MG63 (cell line): ENCODE measurements around the gene USP54. TPM values are rescaled to one million over a fixed set of nuclear protein-coding genes. Genes with fewer than 3 reads are reported as not detected.
A peak's percentile ranks its signal among the peaks of the same experiment; 100 is the strongest.
"Not testable (repeated sequence)": the region's sequence is repeated elsewhere in the genome, so short reads cannot be mapped to it uniquely, and the experiment has no call there.

Experiments used
- DNase-seq: peaks from one replicate; pipeline ENCODE4 v3.0.0-alpha.2; 2020
- H3K27me3 ChIP-seq: fragments of 250-450 bp; sonication (Bioruptor Pico); 2 replicates; pipeline ENCODE4 v1.5.1; 2020; ENCODE audit warnings: mild to moderate bottlenecking, moderate library complexity
- H3K36me3 ChIP-seq: fragments of 250-450 bp; sonication (Bioruptor Pico); 2 replicates; pipeline ENCODE4 v1.5.1; 2020; ENCODE audit warnings: mild to moderate bottlenecking, moderate library complexity
- H3K4me3 ChIP-seq: fragments of 250-450 bp; sonication (Bioruptor Pico); 2 replicates; pipeline ENCODE4 v1.5.1; 2020; ENCODE audit warnings: mild to moderate bottlenecking, moderate library complexity
- H3K9me3 ChIP-seq: fragments of 250-450 bp; sonication (Bioruptor Pico); 2 replicates; pipeline ENCODE4 v1.5.1; 2020; ENCODE audit warnings: mild to moderate bottlenecking, moderate library complexity
- total RNA-seq: library from RNA; depleted of rRNA; stranded (reverse); fragments of >200 nt; shearing (Covaris generic); gene quantifications from 2 replicates; pipeline ENCODE4 v1.2.3, GENCODE V29; 2014; ENCODE audit warnings: low replicate concordance

The USP54 gene
- total RNA-seq, 1 experiment from 2014 or later: 5.3 TPM

GRCh38 chr10:73593812-73594211, 2.7 kb upstream of the USP54 start:
- Histone ChIP-seq H3K9me3 (no peaks in the 10 kb centered on the region), H3K27me3 (no peaks in the 10 kb centered on the region), H3K36me3 (no peaks in the 10 kb centered on the region), H3K4me3 (no peak overlapping the region)
- no peak for DNase-seq

GRCh38 chr10:73593110-73593509, 2.0 kb upstream of the USP54 start:
- no peak for DNase-seq
- no peak overlapping the region for H3K4me3 ChIP-seq

GRCh38 chr10:73591935-73592699, 975 bp upstream of the USP54 start:
- DNase-seq: peak; percentile 9
- Histone ChIP-seq H3K27me3 (no peaks in the 10 kb centered on the region), H3K36me3 (no peaks in the 10 kb centered on the region), H3K4me3 (no peak overlapping the region), H3K9me3 (no peaks in the 10 kb centered on the region)

More at GRCh38 chr10:73593110-73593509, 2.0 kb upstream of the USP54 start:
- no peaks in the 10 kb centered on the region for H3K9me3 ChIP-seq
- H3K36me3 ChIP-seq: no peaks in the 10 kb centered on the region
- H3K27me3 ChIP-seq: no peaks in the 10 kb centered on the region

GRCh38 chr10:73589563-73590126, 1.5 kb downstream of the USP54 start:
- Histone ChIP-seq H3K9me3 (peaks cover 6% of the 10 kb centered on the region; the same call in 1 of the 2 replicates), H3K36me3 (no peaks in the 10 kb centered on the region), H3K4me3 (no peak overlapping the region), H3K27me3 (no peaks in the 10 kb centered on the region)
- DNase-seq: no peak

- H3K27me3 ChIP-seq: no peaks in the 10 kb centered on the region
- no peak for DNase-seq
- H3K9me3 ChIP-seq: peaks cover 6% of the 10 kb centered on the region; the same call in 1 of the 2 replicates
- H3K36me3 ChIP-seq: no peaks in the 10 kb centered on the region
- H3K4me3 ChIP-seq: no peak overlapping the region
Observed at GRCh38 chr10:73588656-73589055, 2.5 kb downstream of the USP54 start.

- peak; percentile 19 for DNase-seq
- no peaks in the 10 kb centered on the region for H3K27me3 ChIP-seq
- no peak overlapping the region for H3K4me3 ChIP-seq
- no peaks in the 10 kb centered on the region for H3K36me3 ChIP-seq
- H3K9me3 ChIP-seq: peaks cover 6% of the 10 kb centered on the region
Observed at GRCh38 chr10:73586583-73586984, 4.6 kb downstream of the USP54 start.

- Histone ChIP-seq H3K27me3 (no peaks in the 10 kb centered on the region), H3K36me3 (no peaks in the 10 kb centered on the region), H3K4me3 (no peak overlapping the region), H3K9me3 (peaks cover 6% of the 10 kb centered on the region)
- DNase-seq: no peak
Observed at GRCh38 chr10:73585327-73585726, 5.8 kb downstream of the USP54 start.

- no peaks in the 10 kb centered on the region for H3K27me3 ChIP-seq
- H3K9me3 ChIP-seq: peaks cover 6% of the 10 kb centered on the region
- no peak for DNase-seq
- no peak overlapping the region for H3K4me3 ChIP-seq
- H3K36me3 ChIP-seq: no peaks in the 10 kb centered on the region
Observed at GRCh38 chr10:73584737-73585136, 6.4 kb downstream of the USP54 start.

GRCh38 chr10:73581918-73582317, 9.2 kb downstream of the USP54 start:
- peaks cover 6% of the 10 kb centered on the region for H3K9me3 ChIP-seq
- DNase-seq: no peak
- no peak overlapping the region for H3K4me3 ChIP-seq
- H3K36me3 ChIP-seq: no peaks in the 10 kb centered on the region
- no peaks in the 10 kb centered on the region for H3K27me3 ChIP-seq

- not testable (repeated sequence) for H3K4me3 ChIP-seq, H3K9me3 ChIP-seq, H3K27me3 ChIP-seq, H3K36me3 ChIP-seq, DNase-seq
Observed at GRCh38 chr10:73578927-73579326, 12.2 kb downstream of the USP54 start.

GRCh38 chr10:73577788-73578187, 13.4 kb downstream of the USP54 start:
- peak; percentile 87 for DNase-seq
- no peaks in the 10 kb centered on the region for H3K36me3 ChIP-seq
- H3K4me3 ChIP-seq: no peak overlapping the region
- H3K9me3 ChIP-seq: no peaks in the 10 kb centered on the region; the same call in 1 of the 2 replicates
- H3K27me3 ChIP-seq: no peaks in the 10 kb centered on the region

- Histone ChIP-seq H3K27me3 (no peaks in the 10 kb centered on the region), H3K9me3 (no peaks in the 10 kb centered on the region), H3K4me3 (no peak overlapping the region), H3K36me3 (no peaks in the 10 kb centered on the region)
- DNase-seq: no peak
Observed at GRCh38 chr10:73576890-73577591, 14.1 kb downstream of the USP54 start.

GRCh38 chr10:73576178-73576889, 14.8 kb downstream of the USP54 start:
- H3K36me3 ChIP-seq: no peaks in the 10 kb centered on the region
- H3K27me3 ChIP-seq: no peaks in the 10 kb centered on the region
- no peaks in the 10 kb centered on the region for H3K9me3 ChIP-seq
- DNase-seq: peak; percentile 40
- H3K4me3 ChIP-seq: no peak overlapping the region

- H3K9me3 ChIP-seq, DNase-seq, H3K4me3 ChIP-seq, H3K27me3 ChIP-seq: not testable (repeated sequence)
- peaks cover 10% of the 10 kb centered on the region for H3K36me3 ChIP-seq
Observed at GRCh38 chr10:73567025-73567424, 24.1 kb downstream of the USP54 start.

- H3K4me3 ChIP-seq: no peak overlapping the region
- no peaks in the 10 kb centered on the region for H3K27me3 ChIP-seq
- DNase-seq: no peak
Observed at GRCh38 chr10:73561192-73561591, 29.9 kb downstream of the USP54 start.

GRCh38 chr10:73559590-73559989, 31.6 kb downstream of the USP54 start:
- H3K9me3 ChIP-seq: no peaks in the 10 kb centered on the region
- peak; percentile 43 for DNase-seq
- no peak overlapping the region for H3K4me3 ChIP-seq
- H3K27me3 ChIP-seq: no peaks in the 10 kb centered on the region
- H3K36me3 ChIP-seq: no peaks in the 10 kb centered on the region

More at GRCh38 chr10:73561192-73561591, 29.9 kb downstream of the USP54 start:
- Histone ChIP-seq H3K36me3 (no peaks in the 10 kb centered on the region), H3K9me3 (no peaks in the 10 kb centered on the region; the same call in 1 of the 2 replicates)

GRCh38 chr10:73556855-73557254, 34.3 kb downstream of the USP54 start:
- no peaks in the 10 kb centered on the region for H3K36me3 ChIP-seq
- DNase-seq: no peak
- H3K9me3 ChIP-seq: no peaks in the 10 kb centered on the region
- H3K4me3 ChIP-seq: no peak overlapping the region
- H3K27me3 ChIP-seq: no peaks in the 10 kb centered on the region
